Activated CD4-positive, alpha-beta T cell treated with anti-CD3 and anti-CD28 coated beads for 4 hours (primary cell): ENCODE data around the gene CLPTM1.
A peak's percentile ranks its signal among the peaks of the same experiment; 100 is the strongest.

Source experiments
- DNase-seq, 2 donors: peaks; one replicate each; pipeline ENCODE4 v3.0.0-alpha.2; 2020

The CLPTM1 gene

DNA sequence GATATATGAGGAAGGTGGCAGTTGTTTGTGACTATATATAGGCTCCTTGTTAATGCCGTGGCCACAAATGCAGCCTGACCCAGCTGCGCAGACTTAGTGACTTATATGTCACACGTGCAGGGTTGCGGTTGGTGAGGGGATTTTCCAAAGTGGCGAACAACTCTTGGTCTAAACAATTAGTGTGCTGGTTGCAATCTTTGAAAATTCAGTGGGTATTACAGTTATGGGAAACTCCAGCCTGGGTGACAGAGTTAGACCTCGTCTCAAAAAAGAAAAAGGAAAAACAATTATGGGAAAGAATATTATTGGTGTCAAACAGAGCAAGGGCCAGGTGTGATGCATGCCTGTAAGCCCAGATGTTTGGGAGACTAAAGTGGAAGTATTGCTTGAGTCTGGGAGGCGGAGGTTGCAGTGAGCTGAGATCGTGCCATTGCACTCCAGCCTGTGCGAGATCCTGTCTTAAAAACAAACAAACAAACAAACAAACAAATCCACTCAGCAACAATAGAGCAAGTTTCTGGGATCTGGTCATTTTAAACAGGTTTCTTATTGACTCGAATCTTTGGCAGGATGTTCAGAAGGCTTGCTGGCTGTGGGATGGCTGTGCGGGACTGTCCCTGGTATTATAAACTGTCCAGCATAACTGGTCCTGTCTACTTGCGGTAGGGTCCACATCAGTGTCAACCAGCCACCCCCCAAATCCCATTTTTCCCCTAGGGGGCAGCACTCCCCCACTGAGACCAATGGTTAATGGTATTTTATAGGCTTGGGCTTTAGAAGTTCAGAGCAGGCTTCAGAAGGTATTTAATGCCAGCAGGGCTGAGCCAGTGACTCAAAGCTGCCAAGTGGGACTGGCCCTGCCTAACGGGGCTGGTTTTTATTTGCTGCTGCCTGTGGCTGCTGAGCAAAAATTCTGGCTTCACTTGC lies 61.5 kb downstream of the CLPTM1 start:
- peak; percentile 69 to 72 for DNase-seq

DNA sequence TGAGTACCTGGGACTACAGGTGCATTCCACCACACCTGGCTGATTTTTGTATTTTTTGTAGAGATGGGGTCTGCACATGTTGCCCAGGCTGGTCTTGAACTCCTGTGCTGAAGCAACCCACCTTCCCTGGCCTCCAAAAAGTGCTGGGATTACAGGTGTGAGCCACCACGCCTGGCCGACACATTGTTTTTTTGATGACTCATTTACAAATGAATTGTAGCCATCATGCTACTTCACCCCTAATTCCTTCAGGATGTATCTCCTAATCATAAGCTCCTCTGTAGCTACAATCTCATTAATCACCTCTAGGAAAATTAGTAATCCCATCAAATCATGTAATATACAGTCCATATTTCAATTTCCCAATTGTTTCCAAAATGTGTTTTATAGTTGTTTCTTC lies 64.0 kb downstream of the CLPTM1 start:
- DNase-seq: no peak

DNA sequence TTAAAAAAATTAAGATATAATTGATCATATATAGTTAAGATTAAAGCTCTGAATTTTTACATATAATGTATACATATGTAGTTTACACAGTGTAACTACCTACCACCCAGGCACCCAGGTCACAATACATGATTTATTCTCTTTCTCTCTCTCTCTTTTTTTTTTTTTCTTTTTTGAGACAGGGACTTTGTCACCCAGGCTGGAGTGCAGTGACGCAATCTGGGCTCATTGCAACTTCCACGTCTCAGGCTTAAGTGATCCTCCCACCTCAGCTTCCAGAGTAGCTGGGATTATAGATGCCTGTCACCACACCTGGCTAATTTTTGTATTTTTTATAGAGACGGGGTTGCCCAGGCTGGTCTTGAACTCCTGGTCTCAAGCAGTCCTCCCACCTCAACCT lies 64.9 kb downstream of the CLPTM1 start:
- no peak for DNase-seq

DNA sequence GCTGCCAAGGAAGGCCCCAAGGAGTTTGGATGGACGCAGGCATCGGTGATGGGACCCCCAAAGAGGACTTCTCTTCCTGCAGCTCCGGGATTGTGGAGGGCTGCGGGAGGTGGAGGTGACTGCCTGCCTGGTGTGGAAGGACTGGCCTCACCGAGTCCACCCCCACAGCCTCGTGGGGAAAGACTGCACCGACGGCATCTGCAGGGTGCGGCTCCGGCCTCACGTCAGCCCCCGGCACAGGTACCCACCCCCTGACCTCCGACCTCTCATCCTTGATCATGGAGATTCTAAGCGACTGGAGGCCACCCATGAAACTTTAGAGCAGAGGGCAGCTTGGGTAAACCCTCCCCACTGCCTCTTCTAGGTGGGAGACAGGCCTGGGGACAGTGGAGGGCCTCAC lies 66.8 kb downstream of the CLPTM1 start:
- no peak for DNase-seq

DNA sequence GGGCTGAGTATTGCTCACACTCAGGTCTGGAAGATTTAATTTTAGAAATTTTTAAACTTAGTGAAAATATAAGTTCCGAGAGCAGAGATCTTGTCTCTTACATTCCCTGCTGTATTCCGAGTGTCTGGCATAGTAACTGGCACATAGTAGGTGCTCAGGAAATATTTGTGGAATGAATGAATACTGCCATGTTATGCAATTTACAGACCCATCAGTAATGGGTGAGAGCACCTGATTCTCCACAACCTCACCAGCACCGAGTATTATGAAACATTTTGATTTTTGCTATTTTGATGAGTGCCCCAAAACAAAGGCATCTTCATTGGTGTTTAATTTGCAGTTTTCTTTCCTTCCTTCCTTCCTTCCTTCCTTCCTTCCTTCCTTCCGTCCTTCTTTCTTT lies 67.9 kb downstream of the CLPTM1 start:
- no peak for DNase-seq

DNA sequence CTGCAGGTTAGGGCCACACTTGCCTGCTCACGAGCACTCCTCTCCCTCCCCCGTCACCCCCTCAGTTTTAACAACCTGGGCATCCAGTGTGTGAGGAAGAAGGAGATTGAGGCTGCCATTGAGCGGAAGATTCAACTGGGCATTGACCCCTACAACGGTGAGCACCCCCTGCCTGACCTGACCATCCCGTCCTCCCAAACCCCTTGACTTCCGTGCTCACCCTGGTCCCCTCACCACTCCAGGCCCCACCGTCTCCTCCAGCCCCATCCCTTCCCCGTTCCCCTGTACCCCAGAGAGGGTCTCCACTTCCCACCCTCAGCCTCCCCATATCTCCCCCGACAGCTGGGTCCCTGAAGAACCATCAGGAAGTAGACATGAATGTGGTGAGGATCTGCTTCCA lies 70.1 kb downstream of the CLPTM1 start:
- DNase-seq: no peak

DNA sequence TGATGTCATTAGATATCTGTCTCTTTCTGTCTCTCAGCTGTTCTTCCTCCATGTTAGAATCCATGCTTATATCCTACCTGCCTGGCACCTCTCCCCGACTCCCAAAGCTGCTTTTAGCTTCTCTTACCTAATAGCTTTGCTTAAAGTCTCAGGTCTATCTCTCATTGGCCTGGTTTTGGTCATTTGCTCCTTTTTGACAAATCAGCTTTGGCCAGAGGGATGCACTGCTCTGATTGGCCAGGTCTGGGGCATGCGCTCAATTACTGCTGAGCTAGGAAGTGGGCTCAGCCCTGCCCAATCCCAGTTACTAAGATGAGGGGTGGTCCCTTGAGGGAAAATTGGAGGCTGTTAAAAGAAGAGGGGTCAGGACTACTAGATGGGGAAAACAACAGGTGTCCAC lies 72.2 kb downstream of the CLPTM1 start:
- DNase-seq: no peak

DNA sequence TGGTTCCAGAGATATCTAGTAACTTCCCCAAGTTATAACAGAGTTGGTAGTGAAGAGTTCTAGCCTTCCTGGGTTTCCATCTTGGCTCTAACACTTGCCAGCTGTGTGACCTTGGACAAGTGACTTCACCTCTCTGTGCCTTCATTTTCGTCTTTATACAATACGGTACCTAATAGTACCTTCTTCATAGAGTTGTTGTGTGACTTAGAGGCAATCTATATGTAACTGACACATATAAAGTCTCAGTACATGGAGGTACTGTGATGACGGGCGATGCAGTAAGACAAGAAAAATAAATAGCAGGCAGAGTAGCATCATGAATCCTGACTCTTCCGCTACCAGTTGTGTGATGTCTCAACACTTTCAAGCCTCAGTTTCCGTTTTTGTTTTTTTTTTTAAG lies 75.6 kb downstream of the CLPTM1 start:
- DNase-seq: no peak

DNA sequence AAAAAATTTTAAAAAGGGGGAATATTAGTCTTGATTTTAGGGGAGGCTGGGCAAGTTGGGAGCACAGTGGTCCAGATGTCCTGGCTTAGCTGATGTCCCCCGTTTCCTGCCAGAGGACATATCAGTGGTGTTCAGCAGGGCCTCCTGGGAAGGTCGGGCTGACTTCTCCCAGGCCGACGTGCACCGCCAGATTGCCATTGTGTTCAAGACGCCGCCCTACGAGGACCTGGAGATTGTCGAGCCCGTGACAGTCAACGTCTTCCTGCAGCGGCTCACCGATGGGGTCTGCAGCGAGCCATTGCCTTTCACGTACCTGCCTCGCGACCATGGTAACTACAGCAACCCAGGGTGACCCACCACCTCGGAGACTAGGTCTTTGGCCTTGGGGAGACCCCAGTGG lies 77.2 kb downstream of the CLPTM1 start:
- no peak for DNase-seq

DNA sequence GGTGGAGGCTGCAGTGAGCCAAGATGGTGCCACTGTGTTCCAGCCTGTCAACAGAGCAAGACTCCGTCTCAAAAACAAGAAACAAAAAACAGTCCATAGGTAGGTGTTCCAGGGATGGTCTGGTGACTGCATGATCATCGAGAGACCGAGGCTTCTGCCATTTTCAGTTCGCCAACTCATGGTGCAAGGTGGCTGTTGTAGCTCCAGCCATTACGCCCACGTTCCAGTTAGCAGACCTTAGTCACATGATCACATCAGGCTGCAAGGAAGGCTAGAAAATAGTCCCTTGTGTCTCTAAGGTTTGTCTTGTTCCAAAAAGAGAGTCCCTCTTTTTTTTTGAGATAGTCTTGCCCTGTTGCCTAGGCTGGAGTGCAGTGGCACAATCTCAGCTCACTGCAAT lies 80.6 kb downstream of the CLPTM1 start:
- DNase-seq: no peak

DNA sequence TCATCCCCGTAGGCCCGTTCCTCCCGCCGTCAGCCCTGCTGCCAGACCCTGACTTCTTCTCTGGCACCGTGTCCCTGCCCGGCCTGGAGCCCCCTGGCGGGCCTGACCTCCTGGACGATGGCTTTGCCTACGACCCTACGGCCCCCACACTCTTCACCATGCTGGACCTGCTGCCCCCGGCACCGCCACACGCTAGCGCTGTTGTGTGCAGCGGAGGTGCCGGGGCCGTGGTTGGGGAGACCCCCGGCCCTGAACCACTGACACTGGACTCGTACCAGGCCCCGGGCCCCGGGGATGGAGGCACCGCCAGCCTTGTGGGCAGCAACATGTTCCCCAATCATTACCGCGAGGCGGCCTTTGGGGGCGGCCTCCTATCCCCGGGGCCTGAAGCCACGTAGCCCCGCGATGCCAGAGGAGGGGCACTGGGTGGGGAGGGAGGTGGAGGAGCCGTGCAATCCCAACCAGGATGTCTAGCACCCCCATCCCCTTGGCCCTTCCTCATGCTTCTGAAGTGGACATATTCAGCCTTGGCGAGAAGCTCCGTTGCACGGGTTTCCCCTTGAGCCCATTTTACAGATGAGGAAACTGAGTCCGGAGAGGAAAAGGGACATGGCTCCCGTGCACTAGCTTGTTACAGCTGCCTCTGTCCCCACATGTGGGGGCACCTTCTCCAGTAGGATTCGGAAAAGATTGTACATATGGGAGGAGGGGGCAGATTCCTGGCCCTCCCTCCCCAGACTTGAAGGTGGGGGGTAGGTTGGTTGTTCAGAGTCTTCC lies 82.4 kb downstream of the CLPTM1 start:
- no peak for DNase-seq

DNA sequence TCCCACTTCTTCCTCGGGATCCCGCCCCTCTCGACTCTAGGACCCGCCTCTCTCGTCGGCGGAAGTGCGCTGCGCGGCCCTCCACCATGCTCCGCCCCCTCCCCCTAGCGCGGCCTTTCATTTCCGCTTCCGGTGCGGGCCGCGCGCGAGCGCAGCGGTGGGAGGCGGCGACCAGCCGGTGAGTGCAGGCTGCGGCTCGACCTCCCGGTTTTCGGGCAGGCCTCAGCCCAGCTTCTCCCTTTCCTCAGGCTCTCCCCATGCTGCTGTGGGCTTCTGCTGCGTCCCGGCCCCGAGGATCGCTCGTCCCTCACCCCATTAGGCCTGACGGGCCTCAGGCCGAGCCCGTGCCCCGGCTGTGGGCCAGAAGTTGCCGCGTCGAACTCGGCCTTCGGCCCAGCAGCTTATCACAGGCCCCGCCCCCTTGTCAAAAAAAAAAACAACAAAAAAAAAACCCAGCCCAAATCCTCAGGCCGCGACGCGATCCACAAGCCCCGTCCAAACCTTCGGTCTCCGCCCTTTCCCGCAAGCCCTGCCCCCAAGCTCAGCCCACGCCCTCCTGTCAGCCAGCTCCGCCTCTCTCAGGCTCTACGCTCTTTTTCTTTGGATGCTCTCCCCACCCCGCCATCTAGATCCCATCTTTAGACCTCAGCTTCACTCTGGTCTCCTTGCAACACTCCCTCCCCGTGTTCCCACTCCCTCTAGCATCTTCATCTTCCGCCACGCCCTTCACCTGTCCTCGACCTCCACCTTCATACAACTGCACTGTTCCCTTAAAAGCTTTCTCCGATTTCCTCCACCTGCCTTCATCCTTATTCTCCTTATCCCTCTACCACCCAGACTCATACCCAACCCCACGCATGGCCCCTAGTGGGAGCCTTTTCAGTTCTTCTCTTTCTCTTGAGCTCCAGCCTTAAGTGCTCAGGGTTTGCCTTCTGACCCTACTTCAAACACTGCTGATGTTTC lies 84.0 kb downstream of the CLPTM1 start, which contains the start of gene CLASRP:
TSS of gene CLASRP (plus strand) at position 115 of the 963 bp plus-strand sequence. CDS start 1,168 bp downstream, outside the sequence.
- DNase-seq: peak; percentile 85 to 86

DNA sequence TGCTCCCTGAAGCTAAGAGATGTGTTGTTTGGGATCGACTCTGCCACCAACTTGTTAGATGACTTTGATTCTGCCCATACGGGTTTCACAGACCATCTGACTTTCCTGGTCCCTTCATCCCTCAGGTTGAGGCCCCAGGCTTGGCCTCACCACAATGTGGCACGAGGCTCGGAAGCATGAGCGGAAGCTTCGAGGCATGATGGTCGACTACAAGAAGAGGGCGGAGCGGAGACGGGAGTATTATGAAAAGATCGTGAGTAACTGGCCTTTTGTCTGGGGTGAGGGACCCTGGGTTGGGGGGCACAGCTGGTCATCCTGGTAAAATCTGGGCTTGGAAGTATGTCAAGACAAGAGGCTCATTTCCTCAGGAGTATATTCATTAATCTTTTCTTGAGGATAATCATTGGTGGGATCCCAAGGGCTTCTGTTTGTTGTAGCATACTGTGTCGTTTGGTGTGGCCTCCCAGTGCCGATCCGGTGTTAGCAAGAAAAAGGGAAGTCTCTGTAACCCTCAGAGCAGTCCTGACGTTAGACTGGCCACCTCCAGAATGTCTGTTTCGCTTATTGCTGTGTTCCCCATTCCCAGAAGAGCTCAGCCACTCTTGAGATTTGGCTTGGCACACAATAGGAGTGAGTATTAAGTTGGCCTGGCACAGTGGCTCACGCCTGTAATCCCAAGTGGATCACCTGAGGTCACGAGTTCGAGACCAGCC lies 85.0 kb downstream of the CLPTM1 start:
- no peak for DNase-seq

DNA sequence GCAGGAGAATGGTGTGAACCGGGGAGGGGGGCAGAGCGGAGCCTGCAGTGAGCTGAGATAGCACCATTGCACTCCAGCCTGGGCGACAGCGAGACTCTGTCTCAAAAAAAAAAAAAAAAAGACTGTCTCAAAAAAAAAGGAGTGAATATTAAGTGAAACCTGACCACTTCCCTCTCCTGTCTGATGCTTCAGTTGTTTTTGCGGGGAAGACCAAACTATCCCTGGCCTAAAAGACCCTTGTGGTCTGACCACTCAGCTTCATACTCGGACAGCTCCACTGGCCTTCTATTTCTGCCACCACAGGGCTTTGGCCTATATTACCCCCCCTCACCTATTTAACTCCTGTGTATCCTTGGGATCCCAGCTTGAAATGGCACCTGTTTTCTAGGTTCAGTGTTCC lies 85.9 kb downstream of the CLPTM1 start:
- DNase-seq: no peak
